HL-60 (cell line): ENCODE measurements around the gene UBASH3A.

Experiments used
- DNase-seq, 2 experiments: peaks; one replicate each; pipeline ENCODE4 v3.0.0-alpha.2; 2010 to 2020; ENCODE audit warnings: low read depth in 1 of 2, low spot score in 1 of 2
- H3K27ac ChIP-seq: fragments of 250-450 bp; sonication (Bioruptor Pico); replicated peaks from 2 replicates; pipeline ENCODE4 v1.5.1; 2020; ENCODE audit warnings: mild to moderate bottlenecking, moderate library complexity
- H3K27me3 ChIP-seq: fragments of 250-450 bp; sonication (Bioruptor Pico); 2 replicates; pipeline ENCODE4 v1.5.1; 2021; ENCODE audit warnings: mild to moderate bottlenecking, moderate library complexity; ENCODE audit not compliant: insufficient read depth, poor library complexity, severe bottlenecking
- H3K4me3 ChIP-seq: replicated peaks from 2 replicates; pipeline ENCODE4 v1.5.1; 2011; ENCODE audit warnings: mild to moderate bottlenecking, control low read depth, low read length; ENCODE audit not compliant: insufficient read depth
- GABPA ChIP-seq: IDR thresholded peaks from 2 replicates; pipeline ENCODE4 v1.6.1; 2012; ENCODE audit warnings: low read depth
- POLR2AphosphoS5 ChIP-seq: IDR thresholded peaks from 2 replicates; pipeline ENCODE4 v1.6.1; 2012; ENCODE audit warnings: low read depth
- REST ChIP-seq: IDR thresholded peaks from 2 replicates; pipeline ENCODE4 v1.6.1; 2012; ENCODE audit warnings: low read depth; ENCODE audit not compliant: insufficient replicate concordance
- SPI1 ChIP-seq: IDR thresholded peaks from 2 replicates; pipeline ENCODE4 v1.6.1; 2012; ENCODE audit warnings: low read depth, mild to moderate bottlenecking, borderline replicate concordance
- TF ChIP-seq, protein P1 (sequence below): IDR thresholded peaks from one replicate; pipeline ENCODE4 v1.5.1; 2011; ENCODE audit warnings: low read length, control low read depth, inconsistent platforms; ENCODE audit not compliant: insufficient read depth

Gene UBASH3A

DNA sequence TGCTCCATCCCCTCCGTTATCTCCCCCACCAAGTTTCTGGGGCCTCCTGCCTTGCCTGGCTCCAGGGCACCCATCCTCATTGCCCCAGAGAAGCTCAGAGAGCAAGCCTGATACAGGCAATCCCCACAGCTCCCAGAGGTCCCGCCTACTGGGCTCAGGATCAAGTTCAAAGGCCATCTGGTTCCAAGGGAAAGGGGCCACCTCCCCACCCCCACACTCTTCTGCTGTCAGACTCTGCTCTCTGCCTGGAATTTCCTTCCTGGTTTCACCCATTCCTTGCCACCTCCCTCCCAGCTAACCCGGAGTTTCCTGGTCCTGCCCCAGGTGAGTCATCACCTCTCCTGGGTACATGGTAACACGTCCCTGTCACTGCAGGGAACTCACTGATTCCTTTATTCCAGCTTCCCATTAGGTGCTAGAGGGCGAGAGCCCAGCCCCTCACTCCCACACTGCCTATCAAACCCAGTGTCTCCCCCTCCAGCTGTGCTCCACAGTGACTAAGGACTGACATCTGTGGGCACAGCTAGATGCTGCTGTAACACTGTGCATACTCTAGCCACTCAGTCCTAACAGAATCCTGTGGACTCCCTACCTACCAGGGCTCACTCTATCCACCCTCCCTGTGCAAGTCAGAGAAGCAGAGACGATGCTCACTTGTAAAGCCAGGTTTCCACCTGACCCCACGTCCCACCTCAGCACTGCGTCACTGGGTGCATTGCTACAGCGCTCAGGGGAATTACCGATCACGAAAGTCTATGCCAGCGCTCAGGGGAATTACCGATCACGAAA, 70.5 kb downstream of the UBASH3A start:
- DNase-seq, result no peak
- Histone ChIP-seq H3K27ac (no peak overlapping the region), H3K4me3 (no peak overlapping the region), H3K27me3 (no peaks in the 10 kb centered on the region)
- TF ChIP-seq, protein P1, sequence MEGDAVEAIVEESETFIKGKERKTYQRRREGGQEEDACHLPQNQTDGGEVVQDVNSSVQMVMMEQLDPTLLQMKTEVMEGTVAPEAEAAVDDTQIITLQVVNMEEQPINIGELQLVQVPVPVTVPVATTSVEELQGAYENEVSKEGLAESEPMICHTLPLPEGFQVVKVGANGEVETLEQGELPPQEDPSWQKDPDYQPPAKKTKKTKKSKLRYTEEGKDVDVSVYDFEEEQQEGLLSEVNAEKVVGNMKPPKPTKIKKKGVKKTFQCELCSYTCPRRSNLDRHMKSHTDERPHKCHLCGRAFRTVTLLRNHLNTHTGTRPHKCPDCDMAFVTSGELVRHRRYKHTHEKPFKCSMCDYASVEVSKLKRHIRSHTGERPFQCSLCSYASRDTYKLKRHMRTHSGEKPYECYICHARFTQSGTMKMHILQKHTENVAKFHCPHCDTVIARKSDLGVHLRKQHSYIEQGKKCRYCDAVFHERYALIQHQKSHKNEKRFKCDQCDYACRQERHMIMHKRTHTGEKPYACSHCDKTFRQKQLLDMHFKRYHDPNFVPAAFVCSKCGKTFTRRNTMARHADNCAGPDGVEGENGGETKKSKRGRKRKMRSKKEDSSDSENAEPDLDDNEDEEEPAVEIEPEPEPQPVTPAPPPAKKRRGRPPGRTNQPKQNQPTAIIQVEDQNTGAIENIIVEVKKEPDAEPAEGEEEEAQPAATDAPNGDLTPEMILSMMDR, result no peak
- no peak for TF ChIP-seq POLR2AphosphoS5
- no peak for TF ChIP-seq GABPA
- TF ChIP-seq REST, result no peak
- no peak for TF ChIP-seq SPI1

DNA sequence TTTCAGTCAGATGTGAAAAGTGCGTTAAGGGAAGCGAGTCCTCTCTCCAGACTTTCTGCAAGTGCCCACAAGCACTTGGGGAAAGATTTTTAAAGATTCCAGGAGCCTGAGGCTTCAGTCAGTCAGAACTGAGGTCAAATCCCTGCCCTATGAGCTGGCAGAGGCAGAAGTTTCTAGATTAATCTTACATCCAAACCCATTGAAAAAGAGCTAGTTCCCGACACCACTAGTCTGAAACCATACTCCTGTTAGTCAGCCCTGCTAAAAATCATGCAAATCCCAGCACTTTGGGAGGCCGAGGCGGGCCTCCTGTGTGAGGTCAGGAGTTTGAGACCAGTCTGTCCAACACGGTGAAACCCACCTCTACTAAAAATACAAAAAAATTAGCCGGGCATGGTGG, 71.3 kb downstream of the UBASH3A start:
- no peak for DNase-seq
- H3K27ac ChIP-seq, result no peak overlapping the region
- TF ChIP-seq, protein P1, result no peak
- TF ChIP-seq SPI1 (no peak), REST (no peak), GABPA (no peak), POLR2AphosphoS5 (no peak)
- no peaks in the 10 kb centered on the region for H3K27me3 ChIP-seq
- no peak overlapping the region for H3K4me3 ChIP-seq

GRCh38 chr21:42475526-42476387, 72.1 kb downstream of the UBASH3A start:
- Histone ChIP-seq H3K4me3 (no peak overlapping the region), H3K27me3 (no peaks in the 10 kb centered on the region), H3K27ac (no peak overlapping the region)
- DNase-seq, result no peak
- TF ChIP-seq SPI1 (no peak), POLR2AphosphoS5 (no peak), GABPA (no peak), REST (no peak)
- TF ChIP-seq, protein P1, result no peak
